ENCODE results near the gene WDR64.

Gene WDR64

GRCh38 chr1:241707442-241707841 is 55.4 kb downstream of the WDR64 start:
- no peak overlapping the region for H3K4me3 ChIP-seq (ENCODE audit: low read depth, low read length)

GRCh38 chr1:241711326-241711725 is 59.2 kb downstream of the WDR64 start:
- TF ChIP-seq, protein P1, sequence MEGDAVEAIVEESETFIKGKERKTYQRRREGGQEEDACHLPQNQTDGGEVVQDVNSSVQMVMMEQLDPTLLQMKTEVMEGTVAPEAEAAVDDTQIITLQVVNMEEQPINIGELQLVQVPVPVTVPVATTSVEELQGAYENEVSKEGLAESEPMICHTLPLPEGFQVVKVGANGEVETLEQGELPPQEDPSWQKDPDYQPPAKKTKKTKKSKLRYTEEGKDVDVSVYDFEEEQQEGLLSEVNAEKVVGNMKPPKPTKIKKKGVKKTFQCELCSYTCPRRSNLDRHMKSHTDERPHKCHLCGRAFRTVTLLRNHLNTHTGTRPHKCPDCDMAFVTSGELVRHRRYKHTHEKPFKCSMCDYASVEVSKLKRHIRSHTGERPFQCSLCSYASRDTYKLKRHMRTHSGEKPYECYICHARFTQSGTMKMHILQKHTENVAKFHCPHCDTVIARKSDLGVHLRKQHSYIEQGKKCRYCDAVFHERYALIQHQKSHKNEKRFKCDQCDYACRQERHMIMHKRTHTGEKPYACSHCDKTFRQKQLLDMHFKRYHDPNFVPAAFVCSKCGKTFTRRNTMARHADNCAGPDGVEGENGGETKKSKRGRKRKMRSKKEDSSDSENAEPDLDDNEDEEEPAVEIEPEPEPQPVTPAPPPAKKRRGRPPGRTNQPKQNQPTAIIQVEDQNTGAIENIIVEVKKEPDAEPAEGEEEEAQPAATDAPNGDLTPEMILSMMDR (IDR thresholded peaks at IDR 0.05; ENCODE audit: borderline replicate concordance, insufficient read depth, low read depth, low read length), result no peak
- no peak overlapping the region for H3K4me3 ChIP-seq (ENCODE audit: low read depth, low read length)

More at GRCh38 chr1:241707442-241707841, 55.4 kb downstream of the WDR64 start:
- TF ChIP-seq, protein P1 (IDR thresholded peaks at IDR 0.05; ENCODE audit: borderline replicate concordance, insufficient read depth, low read depth, low read length), result no peak

GRCh38 chr1:241713316-241713715 is 61.2 kb downstream of the WDR64 start:
- TF ChIP-seq, protein P1 (IDR thresholded peaks at IDR 0.05; ENCODE audit: borderline replicate concordance, insufficient read depth, low read depth, low read length), result no peak

DNA sequence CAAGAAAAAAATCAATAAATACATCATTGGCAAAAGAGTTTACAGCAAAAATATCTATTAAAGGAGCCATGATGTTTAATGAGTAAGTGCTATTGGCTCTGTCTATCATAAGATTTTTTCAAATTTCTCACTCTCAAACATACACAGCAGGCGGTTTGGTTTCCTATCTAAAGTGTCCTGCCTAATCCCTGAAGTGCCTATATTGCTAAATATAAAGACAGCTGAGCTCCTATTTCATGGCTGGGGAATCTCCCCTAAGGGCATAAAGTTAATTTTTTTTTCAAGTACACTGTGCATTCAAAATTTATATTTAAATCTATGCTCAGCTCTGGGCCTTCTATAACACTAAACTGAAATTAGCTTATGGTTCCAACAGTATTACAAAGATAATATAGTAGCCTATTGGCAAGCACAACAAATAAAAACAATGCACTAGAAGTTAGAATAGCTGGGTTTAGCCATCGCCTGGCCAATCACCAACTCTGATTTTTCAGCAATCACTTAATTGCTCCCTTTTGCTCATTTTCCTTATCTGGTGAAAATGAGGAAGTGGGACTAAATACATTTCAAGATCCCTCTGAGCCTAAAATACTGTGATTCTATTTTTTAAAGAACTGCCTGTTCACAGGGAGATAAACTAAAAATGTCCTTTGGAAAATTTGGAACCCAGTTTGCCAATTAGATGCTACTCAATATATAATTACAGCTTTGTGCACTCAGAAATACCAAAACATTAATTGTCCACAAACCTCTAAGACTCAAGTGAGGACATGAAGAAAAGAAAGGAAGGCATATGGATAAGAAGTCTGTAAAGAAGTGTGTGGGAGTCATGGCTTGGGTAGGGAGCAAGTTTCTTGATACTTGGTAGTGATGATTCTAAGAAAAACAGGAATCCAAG is 62.5 kb downstream of the WDR64 start:
- TF ChIP-seq, protein P1 (IDR thresholded peaks at IDR 0.05; ENCODE audit: borderline replicate concordance, insufficient read depth, low read depth, low read length), result no peak
- H3K4me3 ChIP-seq (ENCODE audit: low read depth, low read length), result no peak overlapping the region

More at GRCh38 chr1:241713316-241713715, 61.2 kb downstream of the WDR64 start:
- H3K4me3 ChIP-seq (ENCODE audit: low read depth, low read length), result no peak overlapping the region

GRCh38 chr1:241715435-241715834 is 63.4 kb downstream of the WDR64 start:
- TF ChIP-seq, protein P1 (IDR thresholded peaks at IDR 0.05; ENCODE audit: borderline replicate concordance, insufficient read depth, low read depth, low read length), result no peak
- H3K4me3 ChIP-seq (ENCODE audit: low read depth, low read length), result no peak overlapping the region

DNA sequence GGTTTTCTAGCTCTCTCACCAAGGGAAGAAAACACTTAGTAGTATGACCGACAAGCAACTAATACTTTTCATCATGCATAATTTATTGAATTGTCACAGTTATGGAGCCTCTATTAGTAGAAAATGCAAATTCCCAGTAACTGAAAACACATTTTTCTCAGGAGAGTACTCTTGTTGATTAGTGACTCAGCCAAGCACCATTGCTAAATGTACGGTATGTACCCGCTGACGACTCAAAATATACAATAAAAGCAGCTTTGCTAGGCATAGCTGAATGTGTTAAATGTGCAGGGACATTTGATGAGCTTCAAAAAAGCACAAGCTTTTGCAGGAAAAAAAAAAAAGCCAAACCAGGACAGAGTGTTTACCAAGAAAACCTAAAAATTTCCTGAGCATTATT is 63.9 kb downstream of the WDR64 start:
- TF ChIP-seq, protein P1 (IDR thresholded peaks at IDR 0.05; ENCODE audit: borderline replicate concordance, insufficient read depth, low read depth, low read length), result no peak

More for the DNA sequence above, 63.9 kb downstream of the WDR64 start:
- H3K4me3 ChIP-seq (ENCODE audit: low read depth, low read length), result no peak overlapping the region
